WTC11 (cell line): Measurements from ENCODE around the gene UBE2M. TPM values are rescaled to one million over a fixed set of nuclear protein-coding genes. Genes with fewer than 3 reads are reported as not detected.

Experiments
- ATAC-seq: fragments of 200-7000 bp; cut with Tn5 transposase; 2 replicates; pipeline ENCODE4 v1.10.0; 2021; ENCODE audit warnings: mild to moderate bottlenecking, moderate library complexity
- CTCF ChIA-PET: fragments of 300-600 bp; sonication (Branson Sonifier 250); formaldehyde crosslinking; loops from one replicate; lab custom pipeline; 2021; ENCODE audit warnings: antibody characterized with exemption; lab: Charles Lee
- POLR2A ChIA-PET: fragments of 350-600 bp; sonication (Branson Sonifier 250); formaldehyde crosslinking; loops from one replicate; lab custom pipeline; 2021; ENCODE audit warnings: antibody characterized with exemption; lab: Charles Lee
- DNase-seq: peaks from one replicate; pipeline ENCODE4 v3.0.0; 2021; ENCODE audit warnings: low spot score
- H3K27ac Mint-ChIP-seq: 2 replicates; pipeline ENCODE4 v1.8.0; 2021; ENCODE audit warnings: mixed read lengths
- H3K27me3 Mint-ChIP-seq: 2 replicates; pipeline ENCODE4 v1.8.0; 2021; ENCODE audit warnings: low read depth, mild to moderate bottlenecking, moderate library complexity, mixed read lengths
- H3K36me3 Mint-ChIP-seq: 2 replicates; pipeline ENCODE4 v1.8.0; 2021; ENCODE audit warnings: mixed read lengths
- H3K4me1 Mint-ChIP-seq: 2 replicates; pipeline ENCODE4 v1.8.0; 2022; ENCODE audit warnings: mixed read lengths
- H3K4me3 Mint-ChIP-seq: 2 replicates; pipeline ENCODE4 v1.8.0; 2021; ENCODE audit warnings: mild to moderate bottlenecking, moderate library complexity, mixed read lengths
- H3K9me3 Mint-ChIP-seq: 2 replicates; pipeline ENCODE4 v1.8.0; 2021; ENCODE audit warnings: mixed read lengths
- AR ChIP-seq: fragments of 250-450 bp; sonication (Bioruptor Pico); IDR thresholded peaks from 2 replicates; pipeline ENCODE4 v1.9.0; 2021; ENCODE audit warnings: mild to moderate bottlenecking
- CBFB ChIP-seq: sonication (generic); formaldehyde crosslinking; IDR thresholded peaks from 2 replicates; pipeline ENCODE4 v1.8.1; 2022; ENCODE audit warnings: mild to moderate bottlenecking, low read depth, missing genetic modification reagents
- CREM ChIP-seq: sonication (generic); formaldehyde crosslinking; IDR thresholded peaks from 2 replicates; pipeline ENCODE4 v1.8.1; 2022; ENCODE audit warnings: mild to moderate bottlenecking, missing genetic modification reagents, moderate library complexity
- ELF4 ChIP-seq: sonication (generic); formaldehyde crosslinking; IDR thresholded peaks from 2 replicates; pipeline ENCODE4 v1.8.1; 2022; ENCODE audit warnings: low read depth, mild to moderate bottlenecking, moderate library complexity, missing genetic modification reagents
- ERG ChIP-seq: fragments of 250-450 bp; sonication (Bioruptor Pico); IDR thresholded peaks from 2 replicates; pipeline ENCODE4 v1.8.0; 2021; ENCODE audit warnings: mild to moderate bottlenecking
- FOXK1 ChIP-seq: sonication (generic); formaldehyde crosslinking; IDR thresholded peaks from 2 replicates; pipeline ENCODE4 v1.8.0; 2022; ENCODE audit warnings: mild to moderate bottlenecking, moderate library complexity, missing genetic modification reagents
- FOXP1 ChIP-seq: sonication (generic); formaldehyde crosslinking; IDR thresholded peaks from 2 replicates; pipeline ENCODE4 v1.8.0; 2022; ENCODE audit warnings: missing genetic modification reagents, mild to moderate bottlenecking, moderate library complexity, borderline replicate concordance
- GABPB1 ChIP-seq: sonication (generic); formaldehyde crosslinking; IDR thresholded peaks from 2 replicates; pipeline ENCODE4 v1.8.1; 2023; ENCODE audit warnings: mild to moderate bottlenecking, missing genetic modification reagents
- HMGA2 ChIP-seq: fragments of 250-450 bp; sonication (Bioruptor Pico); IDR thresholded peaks from 2 replicates; pipeline ENCODE4 v1.4.0; 2021; ENCODE audit warnings: mild to moderate bottlenecking, moderate library complexity
- MAX ChIP-seq: sonication (generic); formaldehyde crosslinking; IDR thresholded peaks from 2 replicates; pipeline ENCODE4 v1.8.0; 2022; ENCODE audit warnings: mild to moderate bottlenecking, missing genetic modification reagents
- MLX ChIP-seq: sonication (generic); formaldehyde crosslinking; IDR thresholded peaks from 2 replicates; pipeline ENCODE4 v1.8.1; 2023; ENCODE audit warnings: mild to moderate bottlenecking, missing genetic modification reagents, moderate library complexity
- OVOL2 ChIP-seq: fragments of 250-450 bp; sonication (Bioruptor Pico); IDR thresholded peaks from 2 replicates; pipeline ENCODE4 v1.9.0; 2021; ENCODE audit warnings: mild to moderate bottlenecking, borderline replicate concordance
- STAT6 ChIP-seq: sonication (generic); formaldehyde crosslinking; conservative IDR thresholded peaks from 2 replicates; pipeline ENCODE4 v1.8.1; 2023; ENCODE audit warnings: mild to moderate bottlenecking, low read depth, missing genetic modification reagents, moderate library complexity
- TEAD1 ChIP-seq: sonication (generic); formaldehyde crosslinking; IDR thresholded peaks from 2 replicates; pipeline ENCODE4 v1.8.0; 2022; ENCODE audit warnings: mild to moderate bottlenecking, missing genetic modification reagents
- TP53 ChIP-seq: sonication (generic); formaldehyde crosslinking; IDR thresholded peaks from 2 replicates; pipeline ENCODE4 v1.8.1; 2023; ENCODE audit warnings: mild to moderate bottlenecking, missing genetic modification reagents
- ZMAT4 ChIP-seq: fragments of 250-450 bp; sonication (Bioruptor Pico); IDR thresholded peaks from 2 replicates; pipeline ENCODE4 v1.9.0; 2021; ENCODE audit warnings: mild to moderate bottlenecking
- ZNF281 ChIP-seq: sonication (generic); formaldehyde crosslinking; IDR thresholded peaks from 2 replicates; pipeline ENCODE4 v1.8.0; 2023; ENCODE audit warnings: mild to moderate bottlenecking, missing genetic modification reagents
- ZNF396 ChIP-seq: fragments of 250-450 bp; sonication (Bioruptor Pico); IDR thresholded peaks from 2 replicates; pipeline ENCODE4 v1.8.0; 2021; ENCODE audit warnings: mild to moderate bottlenecking, moderate library complexity, borderline replicate concordance
- ZNF671 ChIP-seq: fragments of 250-450 bp; sonication (Bioruptor Pico); IDR thresholded peaks from 2 replicates; pipeline ENCODE4 v1.8.0; 2021; ENCODE audit warnings: mild to moderate bottlenecking
- total RNA-seq: library from RNA; stranded (reverse); gene quantifications from 3 replicates; pipeline ENCODE4 v1.2.3, GENCODE V29; 2021

The UBE2M gene
- total RNA-seq, 1 experiment from 2014 or later, result 105 TPM

GRCh38 chr19:58569191-58569942 lies 11.0 kb upstream of the UBE2M start (continued):
- TF ChIP-seq ZNF396 (CRISPR knock-in tag), result no peak
- TF ChIP-seq GABPB1 (CRISPR knock-in tag), result no peak
- TF ChIP-seq, all 79 proteins: peak for 0

GRCh38 chr19:58568453-58569130 lies 10.2 kb upstream of the UBE2M start:
- ChIA-PET POLR2A (no interaction called here), CTCF (interaction anchor here (1.2 kb wide), 1 partner anchor 12 kb away, joined by 3 read pairs; no protein-coding TSS in a partner anchor)
- no peak for ATAC-seq
- no peak overlapping the region for H3K27ac Mint-ChIP-seq
- H3K27me3 Mint-ChIP-seq, result peaks cover 15% of the 10 kb centered on the region
- H3K4me3 Mint-ChIP-seq, result no peak overlapping the region
- H3K4me1 Mint-ChIP-seq, result peaks cover 13% of the 10 kb centered on the region
- TF ChIP-seq ZMAT4 (CRISPR knock-in tag), result no peak
- TF ChIP-seq AR (CRISPR knock-in tag), result no peak
- no peak for TF ChIP-seq TEAD1 (CRISPR knock-in tag)
- TF ChIP-seq ZNF281 (CRISPR knock-in tag), result no peak
- no peak for TF ChIP-seq MAX (CRISPR knock-in tag)
- TF ChIP-seq FOXP1, result no peak
- no peak for TF ChIP-seq ZNF671
- no peak for TF ChIP-seq ERG (CRISPR knock-in tag)
- no peak for TF ChIP-seq HMGA2 (CRISPR knock-in tag)
- TF ChIP-seq FOXK1 (CRISPR knock-in tag), result no peak
- no peak for TF ChIP-seq CBFB (CRISPR knock-in tag)
- no peak for TF ChIP-seq OVOL2 (CRISPR knock-in tag)
- TF ChIP-seq STAT6, result no peak
- no peak for TF ChIP-seq TP53 (CRISPR knock-in tag)
- no peak for TF ChIP-seq ELF4 (CRISPR knock-in tag)
- no peak for TF ChIP-seq MLX (CRISPR knock-in tag)
- no peak for TF ChIP-seq CREM (CRISPR knock-in tag)
- H3K9me3 Mint-ChIP-seq, result no peaks in the 10 kb centered on the region
- peaks cover 15% of the 10 kb centered on the region; the same call in 1 of the 2 replicates for H3K36me3 Mint-ChIP-seq
- no peak for DNase-seq
